CD4-positive, alpha-beta T cell (primary cell): ENCODE results near the gene MYCN. TPM values are rescaled to one million over a fixed set of nuclear protein-coding genes. Genes with fewer than 3 reads are reported as not detected.

ENCODE experiments used
- ATAC-seq: fragments of 200-7000 bp; cut with Tn5 transposase; one replicate; pipeline ENCODE4 v1.10.0; 2022; ENCODE audit warnings: mild to moderate bottlenecking; ENCODE audit not compliant: poor library complexity
- CTCF ChIA-PET: fragments of 350-600 bp; sonication (Branson Sonifier 250); formaldehyde crosslinking; loops from one replicate; lab custom pipeline; 2021; ENCODE audit warnings: antibody characterized with exemption, inconsistent platforms; lab: Charles Lee
- POLR2A ChIA-PET: fragments of 350-600 bp; sonication (Branson Sonifier 250); formaldehyde crosslinking; loops from one replicate; lab custom pipeline; 2021; ENCODE audit warnings: antibody characterized with exemption, inconsistent platforms; lab: Charles Lee
- DNase-seq, 14 experiments: peaks; one replicate each; pipeline ENCODE4 v3.0.0-alpha.2; 2013 to 2020; ENCODE audit warnings: mixed read lengths in 2 of 14
- H3K27ac ChIP-seq, 2 donors: one replicate each; pipeline versions ENCODE4 v1.5.1 to v1.7.0; 2013; ENCODE audit warnings: low read length in 2 of 2, low read depth in 1 of 2, mild to moderate bottlenecking in 1 of 2
- H3K27me3 ChIP-seq, 2 experiments: 1 replicate in 1 of 2; 2 replicates in 1 of 2; pipeline versions ENCODE4 v1.6.1 to v1.7.0; 2013; ENCODE audit warnings: low read length in 2 of 2, control low read depth in 1 of 2, mild to moderate bottlenecking in 1 of 2, moderate library complexity in 1 of 2; ENCODE audit not compliant: insufficient read depth in 2 of 2, control insufficient read depth in 1 of 2
- H3K36me3 ChIP-seq: one replicate; pipeline ENCODE4 v1.6.1; 2013; ENCODE audit warnings: low read length, control low read depth; ENCODE audit not compliant: insufficient read depth
- H3K4me1 ChIP-seq: one replicate; pipeline ENCODE4 v1.6.1; 2013; ENCODE audit warnings: low read length, control low read depth; ENCODE audit not compliant: insufficient read depth
- H3K4me3 ChIP-seq: one replicate; pipeline ENCODE4 v1.5.1; 2013; ENCODE audit warnings: mild to moderate bottlenecking, low read length, moderate library complexity
- H3K9me3 ChIP-seq, 2 experiments: 1 replicate in 1 of 2; 2 replicates in 1 of 2; pipeline versions ENCODE4 v1.6.1 to v1.7.0; 2013; ENCODE audit warnings: low read length in 2 of 2, mild to moderate bottlenecking in 2 of 2, control low read depth in 1 of 2, moderate library complexity in 1 of 2; ENCODE audit not compliant: control insufficient read depth in 1 of 2, insufficient read depth in 1 of 2
- H3K27ac Mint-ChIP-seq: one replicate; pipeline ENCODE4 v1.8.0; 2020; ENCODE audit warnings: mixed read lengths
- H3K27me3 Mint-ChIP-seq: one replicate; pipeline ENCODE4 v1.8.0; 2021; ENCODE audit warnings: mixed read lengths
- H3K36me3 Mint-ChIP-seq: one replicate; pipeline ENCODE4 v1.8.0; 2021; ENCODE audit warnings: low read depth, mixed read lengths
- H3K4me1 Mint-ChIP-seq: one replicate; pipeline ENCODE4 v1.8.0; 2021; ENCODE audit warnings: low read depth, mixed read lengths
- H3K4me3 Mint-ChIP-seq: one replicate; pipeline ENCODE4 v1.8.0; 2020; ENCODE audit warnings: mild to moderate bottlenecking, mixed read lengths
- H3K9me3 Mint-ChIP-seq: one replicate; pipeline ENCODE4 v1.8.0; 2020; ENCODE audit warnings: mixed read lengths
- CTCF ChIP-seq: fragments of 200-600 bp; IDR thresholded peaks from one replicate; pipeline ENCODE4 v1.8.0; 2022; ENCODE audit warnings: antibody characterized with exemption, mild to moderate bottlenecking
- intact Hi-C, 2 experiments: fragments of 100-400 bp; cut with DNase I in 1 of 2; cut with micrococcal nuclease in 1 of 2; formaldehyde crosslinking; loops; one replicate each; pipeline versions ENCODE4 v1.15.1 to v1.9.0; 2023 to 2025; cut with DNase I, micrococcal nuclease
- total RNA-seq, 174 experiments: library from RNA in 2 of 174; stranded (reverse) in 2 of 174; gene quantifications; one replicate each; pipeline ENCODE4 v1.2.3 and lab custom pipeline; 2021 to 2026

The MYCN gene
- total RNA-seq, 2 experiments from 2014 or later = 0.19 TPM; not detected in 1

GRCh38 chr2:15932394-15933183 is 7.8 kb upstream of the MYCN start:
- CTCF ChIA-PET = no interaction called here
- TF ChIP-seq CTCF = no peak
- Mint-ChIP-seq H3K4me3 (no peak overlapping the region), H3K36me3 (no peaks in the 10 kb centered on the region), H3K4me1 (no peaks in the 10 kb centered on the region), H3K9me3 (no peaks in the 10 kb centered on the region), H3K27me3 (peaks cover 24% of the 10 kb centered on the region), H3K27ac (no peak overlapping the region)
- DNase-seq (no peak), ATAC-seq (no peak)
- intact Hi-C loops = loop anchor here in 1 of 2 experiments (10.0 kb wide), 1 partner anchor 282 kb away; no protein-coding TSS in a partner anchor
- Histone ChIP-seq H3K27me3 (peaks cover 0 to under 1% of the 10 kb centered on the region in 2 experiments), H3K36me3 (no peaks in the 10 kb centered on the region), H3K9me3 (no peaks in the 10 kb centered on the region), H3K4me3 (no peak overlapping the region), H3K4me1 (no peaks in the 10 kb centered on the region), H3K27ac (no peak overlapping the region)
- POLR2A ChIA-PET = no interaction called here

- Histone ChIP-seq H3K4me1 (no peaks in the 10 kb centered on the region), H3K27me3 (peaks cover under 1 to 8% of the 10 kb centered on the region in 2 experiments), H3K36me3 (no peaks in the 10 kb centered on the region), H3K4me3 (no peak overlapping the region), H3K27ac (no peak overlapping the region), H3K9me3 (no peaks in the 10 kb centered on the region)
- POLR2A ChIA-PET = no interaction called here
- H3K27me3 Mint-ChIP-seq = peaks cover 32% of the 10 kb centered on the region
- no peaks in the 10 kb centered on the region for H3K36me3 Mint-ChIP-seq
- H3K4me3 Mint-ChIP-seq = no peak overlapping the region
- no peaks in the 10 kb centered on the region for H3K9me3 Mint-ChIP-seq
- DNase-seq (no peak), ATAC-seq (no peak)
- no peak for TF ChIP-seq CTCF
- no peaks in the 10 kb centered on the region for H3K4me1 Mint-ChIP-seq
- intact Hi-C loops = loop anchor here in 1 of 2 experiments (10.0 kb wide), 1 partner anchor 281 kb away; no protein-coding TSS in a partner anchor
- H3K27ac Mint-ChIP-seq = no peak overlapping the region
- CTCF ChIA-PET = no interaction called here
Observed at GRCh38 chr2:15933184-15933845, 7.0 kb upstream of the MYCN start.

- Mint-ChIP-seq H3K4me3 (no peak overlapping the region), H3K27ac (no peak overlapping the region), H3K27me3 (peaks cover 43% of the 10 kb centered on the region), H3K36me3 (no peaks in the 10 kb centered on the region), H3K4me1 (peaks cover 6% of the 10 kb centered on the region), H3K9me3 (no peaks in the 10 kb centered on the region)
- Histone ChIP-seq H3K4me3 (no peak overlapping the region), H3K4me1 (peaks cover 2% of the 10 kb centered on the region), H3K27ac (no peak overlapping the region), H3K27me3 (peaks cover 11 to 19% of the 10 kb centered on the region in 2 experiments), H3K36me3 (no peaks in the 10 kb centered on the region), H3K9me3 (peaks cover 0 to under 1% of the 10 kb centered on the region in 2 experiments)
- intact Hi-C loops = loop anchor here in 1 of 2 experiments (10.0 kb wide), 1 partner anchor 280 kb away; no protein-coding TSS in a partner anchor
- POLR2A ChIA-PET = no interaction called here
- no peak for TF ChIP-seq CTCF
- ATAC-seq (no peak), DNase-seq (no peak)
- CTCF ChIA-PET = no interaction called here
Observed at GRCh38 chr2:15934291-15934945, 5.9 kb upstream of the MYCN start.
